ENCODE data around the gene PPIL4.

DNA sequence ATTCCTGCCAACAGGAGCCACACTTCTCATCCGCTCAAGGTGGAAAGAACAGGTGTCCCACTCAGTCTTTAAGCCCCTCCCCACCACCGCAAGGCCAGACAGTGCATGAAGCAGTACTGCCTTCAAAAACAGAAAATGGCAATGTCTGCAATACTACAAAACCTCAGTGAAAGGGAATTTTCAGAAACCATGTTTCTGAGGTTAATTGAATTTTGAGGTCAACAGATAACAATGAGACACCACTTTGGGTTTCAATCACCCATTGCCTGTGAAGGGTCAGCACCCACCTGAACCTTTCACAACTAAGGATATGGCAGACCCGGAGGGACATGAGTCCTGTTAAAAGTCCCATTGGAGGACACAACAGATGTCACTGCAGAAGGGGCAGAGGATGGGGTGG, 74.0 kb downstream of the PPIL4 start:
- TF ChIP-seq, protein P1, sequence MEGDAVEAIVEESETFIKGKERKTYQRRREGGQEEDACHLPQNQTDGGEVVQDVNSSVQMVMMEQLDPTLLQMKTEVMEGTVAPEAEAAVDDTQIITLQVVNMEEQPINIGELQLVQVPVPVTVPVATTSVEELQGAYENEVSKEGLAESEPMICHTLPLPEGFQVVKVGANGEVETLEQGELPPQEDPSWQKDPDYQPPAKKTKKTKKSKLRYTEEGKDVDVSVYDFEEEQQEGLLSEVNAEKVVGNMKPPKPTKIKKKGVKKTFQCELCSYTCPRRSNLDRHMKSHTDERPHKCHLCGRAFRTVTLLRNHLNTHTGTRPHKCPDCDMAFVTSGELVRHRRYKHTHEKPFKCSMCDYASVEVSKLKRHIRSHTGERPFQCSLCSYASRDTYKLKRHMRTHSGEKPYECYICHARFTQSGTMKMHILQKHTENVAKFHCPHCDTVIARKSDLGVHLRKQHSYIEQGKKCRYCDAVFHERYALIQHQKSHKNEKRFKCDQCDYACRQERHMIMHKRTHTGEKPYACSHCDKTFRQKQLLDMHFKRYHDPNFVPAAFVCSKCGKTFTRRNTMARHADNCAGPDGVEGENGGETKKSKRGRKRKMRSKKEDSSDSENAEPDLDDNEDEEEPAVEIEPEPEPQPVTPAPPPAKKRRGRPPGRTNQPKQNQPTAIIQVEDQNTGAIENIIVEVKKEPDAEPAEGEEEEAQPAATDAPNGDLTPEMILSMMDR (IDR thresholded peaks at IDR 0.05; ENCODE audit: borderline replicate concordance, extremely low read depth, low read length, poor library complexity, severe bottlenecking) = no peak
- TF ChIP-seq EZH2 (IDR thresholded peaks at IDR 0.05; ENCODE audit: borderline replicate concordance, low read depth, low read length, severe bottlenecking) = no peak

Data from DND-41 (cell line).